GM23338 (cell line): ENCODE results near the gene TPRG1. TPM values are rescaled to one million over a fixed set of nuclear protein-coding genes. Genes with fewer than 3 reads are reported as not detected.

Source experiments
- ATAC-seq: fragments of 200-7000 bp; cut with Tn5 transposase; 3 replicates; pipeline ENCODE4 v1.9.1; 2020
- DNase-seq: peaks from one replicate; pipeline ENCODE4 v3.0.0-alpha.2; 2015; ENCODE audit warnings: low spot score
- H2AFZ ChIP-seq: fragments of 200-600 bp; sonication (generic); 2 replicates; pipeline ENCODE4 v1.8.0; 2016; ENCODE audit warnings: antibody characterized with exemption, mild to moderate bottlenecking, moderate library complexity
- H3F3A ChIP-seq: fragments of 200-600 bp; sonication (generic); replicated peaks from 2 replicates; pipeline ENCODE4 v1.8.0; 2017; ENCODE audit warnings: antibody characterized with exemption, mixed run types, low read depth
- H3K27ac ChIP-seq: fragments of 200-600 bp; sonication (generic); 2 replicates; pipeline ENCODE4 v1.6.1; 2016; ENCODE audit warnings: low read depth
- H3K27me3 ChIP-seq: fragments of 200-600 bp; sonication (generic); 2 replicates; pipeline ENCODE4 v1.8.0; 2016; ENCODE audit warnings: mild to moderate bottlenecking, mixed run types, moderate library complexity; ENCODE audit not compliant: insufficient read depth
- H3K36me3 ChIP-seq: fragments of 200-600 bp; sonication (generic); 2 replicates; pipeline ENCODE4 v1.8.0; 2016; ENCODE audit warnings: mild to moderate bottlenecking; ENCODE audit not compliant: insufficient read depth
- H3K4me1 ChIP-seq: fragments of 200-600 bp; sonication (generic); 2 replicates; pipeline ENCODE4 v1.8.0; 2016; ENCODE audit warnings: mild to moderate bottlenecking, moderate library complexity; ENCODE audit not compliant: insufficient read depth
- H3K4me2 ChIP-seq: fragments of 200-600 bp; sonication (generic); 2 replicates; pipeline ENCODE4 v1.7.1; 2017; ENCODE audit warnings: mixed run types
- H3K4me3 ChIP-seq: fragments of 200-600 bp; sonication (generic); 2 replicates; pipeline ENCODE4 v1.6.1; 2016; ENCODE audit warnings: mixed run types
- H3K79me2 ChIP-seq: fragments of 200-600 bp; sonication (generic); replicated peaks from 2 replicates; pipeline ENCODE4 v1.8.0; 2017; ENCODE audit warnings: mild to moderate bottlenecking; ENCODE audit not compliant: insufficient read depth
- H3K9me2 ChIP-seq: fragments of 200-600 bp; sonication (generic); 2 replicates; pipeline ENCODE4 v1.8.0; 2017; ENCODE audit not compliant: insufficient read depth
- H4K20me1 ChIP-seq: fragments of 200-600 bp; sonication (generic); replicated peaks from 2 replicates; pipeline ENCODE4 v1.8.0; 2017; ENCODE audit warnings: mild to moderate bottlenecking; ENCODE audit not compliant: insufficient read depth
- H3K27ac Mint-ChIP-seq: 2 replicates; pipeline ENCODE4 v1.8.0; 2020; ENCODE audit warnings: inconsistent platforms, mild to moderate bottlenecking, moderate library complexity, mixed read lengths
- H3K27me3 Mint-ChIP-seq: 3 replicates; pipeline ENCODE4 v1.8.0; 2022; ENCODE audit warnings: low read depth, mild to moderate bottlenecking, moderate library complexity, mixed read lengths, inconsistent platforms; ENCODE audit not compliant: insufficient read depth, poor library complexity
- H3K36me3 Mint-ChIP-seq: 3 replicates; pipeline ENCODE4 v1.8.0; 2021; ENCODE audit warnings: low read depth, mild to moderate bottlenecking, inconsistent platforms, moderate library complexity, mixed read lengths
- H3K4me1 Mint-ChIP-seq: 3 replicates; pipeline ENCODE4 v1.8.0; 2020; ENCODE audit warnings: mild to moderate bottlenecking, inconsistent platforms, mixed read lengths
- H3K4me3 Mint-ChIP-seq: 3 replicates; pipeline ENCODE4 v1.8.0; 2021; ENCODE audit warnings: moderate library complexity, mild to moderate bottlenecking, inconsistent platforms, mixed read lengths
- H3K9me3 Mint-ChIP-seq: 3 replicates; pipeline ENCODE4 v1.8.0; 2020; ENCODE audit warnings: moderate library complexity, mild to moderate bottlenecking, inconsistent platforms, mixed read lengths
- EZH2phosphoT487 ChIP-seq: fragments of 200-600 bp; sonication (generic); IDR thresholded peaks from one replicate; pipeline ENCODE4 v1.8.1; 2018; ENCODE audit warnings: antibody characterized with exemption; ENCODE audit not compliant: unreplicated experiment
- JUNB ChIP-seq: IDR thresholded peaks from one replicate; pipeline ENCODE4 v1.6.1; 2016; ENCODE audit warnings: antibody characterized with exemption; ENCODE audit not compliant: unreplicated experiment
- POLR2AphosphoS5 ChIP-seq: IDR thresholded peaks from 2 replicates; pipeline ENCODE4 v1.6.1; 2016; ENCODE audit warnings: antibody characterized with exemption, low read depth
- REST ChIP-seq: IDR thresholded peaks from one replicate; pipeline ENCODE4 v1.6.1; 2018; ENCODE audit warnings: antibody characterized with exemption; ENCODE audit not compliant: unreplicated experiment
- STAT1 ChIP-seq: IDR thresholded peaks from one replicate; pipeline ENCODE4 v1.6.1; 2016; ENCODE audit warnings: antibody characterized with exemption; ENCODE audit not compliant: unreplicated experiment
- ZNF462 ChIP-seq: fragments of 250-450 bp; sonication (Bioruptor Pico); IDR thresholded peaks from 2 replicates; pipeline ENCODE4 v1.5.0; 2020; ENCODE audit warnings: mild to moderate bottlenecking, moderate library complexity
- polyA plus RNA-seq: library from polyadenylated mRNA; unstranded; fragments of >200 nt; fragmentation: Nextera tagmentation; extraction: Ambion mirVana; gene quantifications from 2 replicates; pipeline ENCODE4 v1.2.1, GENCODE V29; 2016
- total RNA-seq: library from RNA; depleted of rRNA; stranded (reverse); fragments of >200 nt; shearing (Covaris generic); gene quantifications from 2 replicates; pipeline ENCODE4 v1.2.3, GENCODE V29; 2014

The TPRG1 gene
- total and polyA plus RNA-seq, 2 experiments from 2014 or later = 0.74 to 1.7 TPM

GRCh38 chr3:189138901-189139610, 32.7 kb upstream of the TPRG1 start (continued):
- no peak for TF ChIP-seq ZNF462 (CRISPR knock-in tag)
- no peak for TF ChIP-seq POLR2AphosphoS5
- TF ChIP-seq EZH2phosphoT487 = no peak
- TF ChIP-seq REST = no peak

GRCh38 chr3:189139611-189139940, 32.2 kb upstream of the TPRG1 start:
- no peaks in the 10 kb centered on the region for H3K27me3 ChIP-seq
- H2AFZ ChIP-seq = no peak overlapping the region
- H3K27me3 Mint-ChIP-seq = no peaks in the 10 kb centered on the region
- H3K4me3 Mint-ChIP-seq = no peak overlapping the region
- H3K27ac Mint-ChIP-seq = no peak overlapping the region
- ATAC-seq (no peak), DNase-seq (no peak)
- no peaks in the 10 kb centered on the region for H3K4me1 Mint-ChIP-seq
- H3K27ac ChIP-seq = no peak overlapping the region
- H3K36me3 Mint-ChIP-seq = no peaks in the 10 kb centered on the region
- H3K36me3 ChIP-seq = no peaks in the 10 kb centered on the region
- H3F3A ChIP-seq = no peaks in the 10 kb centered on the region
- H3K79me2 ChIP-seq = no peaks in the 10 kb centered on the region
- H3K9me2 ChIP-seq = no peaks in the 10 kb centered on the region
- H3K4me1 ChIP-seq = no peaks in the 10 kb centered on the region
- H3K4me2 ChIP-seq = no peak overlapping the region
- no peaks in the 10 kb centered on the region for H3K9me3 Mint-ChIP-seq
- H4K20me1 ChIP-seq = no peaks in the 10 kb centered on the region
- no peak overlapping the region for H3K4me3 ChIP-seq
- TF ChIP-seq STAT1 = no peak
- no peak for TF ChIP-seq ZNF462 (CRISPR knock-in tag)
- no peak for TF ChIP-seq JUNB
